Liver (tissue), 3 donors: Measurements from ENCODE around the gene STXBP1.

Experiments
- ATF3 ChIP-seq: IDR thresholded peaks from 2 replicates; pipeline ENCODE4 v1.6.1; 2016; ENCODE audit warnings: antibody characterized with exemption
- CTCF ChIP-seq: fragments of 150-350 bp; IDR thresholded peaks from 2 replicates; pipeline ENCODE4 v1.5.1; 2017; ENCODE audit warnings: improper control_type of control experiment, low read depth, low read length; ENCODE audit not compliant: missing input control
- GABPA ChIP-seq, 2 donors: IDR thresholded peaks in 1 of 2; conservative IDR thresholded peaks in 1 of 2; 2 replicates each; pipeline ENCODE4 v1.6.1; 2016; ENCODE audit warnings: antibody characterized with exemption in 2 of 2, mild to moderate bottlenecking in 1 of 2, moderate library complexity in 1 of 2
- JUND ChIP-seq, 2 donors: IDR thresholded peaks; 2 replicates each; pipeline ENCODE4 v1.6.1; 2016; ENCODE audit warnings: antibody characterized with exemption in 2 of 2
- MAX ChIP-seq: IDR thresholded peaks from 2 replicates; pipeline ENCODE4 v1.6.1; 2016; ENCODE audit warnings: antibody characterized with exemption
- REST ChIP-seq: IDR thresholded peaks from 2 replicates; pipeline ENCODE4 v1.6.1; 2016; ENCODE audit warnings: antibody characterized with exemption, mild to moderate bottlenecking
- RXRA ChIP-seq, 2 donors: IDR thresholded peaks; 2 replicates each; pipeline ENCODE4 v1.6.1; 2017 to 2018; ENCODE audit warnings: antibody characterized with exemption in 2 of 2, mild to moderate bottlenecking in 1 of 2
- SP1 ChIP-seq: IDR thresholded peaks from 2 replicates; pipeline ENCODE4 v1.6.1; 2018; ENCODE audit warnings: antibody characterized with exemption, mild to moderate bottlenecking
- ZBTB33 ChIP-seq: IDR thresholded peaks from 2 replicates; pipeline ENCODE4 v1.6.1; 2016; ENCODE audit warnings: antibody characterized with exemption
- donor health status: healthy.
- donor health status: healthy.

GRCh38 chr9:127690735-127691134 lies 78.7 kb downstream of the STXBP1 start:
- TF ChIP-seq CTCF (no peak), ATF3 (no peak), GABPA (IDR thresholded peaks at IDR 0.05 in 1 of 2, conservative IDR thresholded peaks at IDR 0.05 in 1 of 2) (no peak), SP1 (no peak), REST (no peak), JUND (IDR thresholded peaks at IDR 0.05) (no peak), RXRA (IDR thresholded peaks at IDR 0.05) (no peak), MAX (no peak), ZBTB33 (no peak)
